ENCODE measurements around the gene DDX28. TPM values are rescaled to one million over a fixed set of nuclear protein-coding genes. Genes with fewer than 3 reads are reported as not detected.
A peak's percentile ranks its signal among the peaks of the same experiment; 100 is the strongest.

The DDX28 gene
- total and polyA plus RNA-seq, 9 of the 15 experiments (the other 6 are each of a cell fraction or from before 2014, with no cell fraction given): 2.8 to 24.5 (median 15.9) TPM

DNA sequence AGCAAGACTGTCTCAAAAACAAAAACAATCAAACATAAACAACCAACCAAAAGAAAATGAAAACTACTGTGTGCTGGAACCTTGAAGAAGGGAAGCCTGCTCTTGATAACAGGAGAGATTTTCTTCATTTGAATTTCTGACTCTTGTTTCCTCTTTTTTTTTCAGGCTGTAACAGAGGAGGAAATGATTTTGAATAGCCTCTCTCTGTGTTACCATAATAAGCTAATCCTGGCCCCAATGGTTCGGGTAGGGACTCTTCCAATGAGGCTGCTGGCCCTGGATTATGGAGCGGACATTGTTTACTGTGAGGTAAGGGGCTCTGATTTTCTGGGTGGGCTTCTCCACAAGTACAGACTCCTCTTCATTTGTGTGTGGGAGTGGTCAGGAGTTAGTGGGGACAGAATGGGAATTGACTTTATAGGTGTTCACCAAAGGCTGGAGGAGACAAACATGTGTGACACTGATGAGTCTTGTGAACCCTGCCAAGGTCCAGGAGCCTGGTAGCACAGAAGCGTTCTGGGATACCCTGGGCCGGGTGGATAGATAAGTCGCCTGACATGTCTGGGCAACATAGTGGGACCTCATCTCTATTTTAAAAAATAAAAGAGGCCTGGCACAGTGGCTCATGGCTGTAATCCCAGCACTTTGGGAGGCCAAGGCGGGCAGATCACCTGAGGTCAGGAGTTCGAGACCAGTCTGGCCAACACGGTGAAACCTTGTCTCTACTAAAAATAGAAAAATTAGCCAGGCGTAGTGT, 15.0 kb upstream of the DDX28 start:
- no peak overlapping the region for H3K4me3 ChIP-seq
- no peaks in the 10 kb centered on the region for H4K20me1 ChIP-seq (replicated peaks; ENCODE audit: control insufficient read depth, insufficient read depth, low read length)
- intact Hi-C loops (cut with micrococcal nuclease) (no loop called here), in situ Hi-C loops (cut with MboI) (no loop called here)
- H3K9ac ChIP-seq (ENCODE audit: insufficient read depth in 1 of 2, low read depth in 2 of 2, low read length in 2 of 2): no peak overlapping the region
- H3K4me1 ChIP-seq (replicated peaks in 1 of 2; ENCODE audit: control insufficient read depth in 2 of 2, insufficient read depth in 2 of 2, low read length in 2 of 2): peaks cover 5 to 9% of the 10 kb centered on the region in 2 experiments; a peak in 2 of 5 replicates
- H3K36me3 ChIP-seq (ENCODE audit: control insufficient read depth, insufficient read depth, low read length): peaks cover 33% of the 10 kb centered on the region
- H3K9me3 ChIP-seq (replicated peaks; ENCODE audit: control insufficient read depth, insufficient read depth, low read depth, low read length): no peaks in the 10 kb centered on the region
- H2AFZ ChIP-seq (ENCODE audit: low read depth, low read length): no peak overlapping the region
- CTCF ChIA-PET (ENCODE audit: low intra/inter-chr PET ratio): no interaction called here
- POLR2A ChIA-PET: interaction anchor here (0.9 kb wide), 1 partner anchor 12 kb away, joined by 5 read pairs; no protein-coding TSS in a partner anchor
- H3K4me2 ChIP-seq (ENCODE audit: insufficient read depth, low read length): no peak overlapping the region
- 0 out of 3 replicates have a peak overlapping the region, but pooled peaks have one; percentile 13 for H3K27ac ChIP-seq (ENCODE audit: extremely low read depth, low read depth, low read length)
- WGBS (ENCODE audit: insufficient coverage, low coverage, missing lambda C conversion rate): 88% methylated on average over 9 of the region's 9 CpGs
- H3K27me3 ChIP-seq (ENCODE audit: control insufficient read depth in 2 of 2, insufficient read depth in 2 of 2, low read length in 2 of 2): no peaks in the 10 kb centered on the region
- FAIRE-seq: no peak
- DNase-seq (ENCODE audit: extremely low read depth in 1 of 4, low spot score in 3 of 4): no peak
- ATAC-seq: no peak
- no peaks in the 10 kb centered on the region for H3K79me2 ChIP-seq (ENCODE audit: control insufficient read depth, insufficient read depth, low read length)
- BruUV-seq (replicated peaks): no TSS peak
- no peaks in the 10 kb centered on the region for H3K9me1 ChIP-seq (ENCODE audit: control insufficient read depth, insufficient read depth, low read length)
- no peak for TF ChIP-seq RNF2 (IDR thresholded peaks at IDR 0.05)
- no peak for TF ChIP-seq ZNF12 (CRISPR knock-in tag; IDR thresholded peaks at IDR 0.05)
- TF ChIP-seq NCOA1 (IDR thresholded peaks at IDR 0.05; ENCODE audit: low read depth): no peak
- TF ChIP-seq TOE1 (IDR thresholded peaks at IDR 0.05; ENCODE audit: borderline replicate concordance): no peak
- no peak for TF ChIP-seq TOE1 (CRISPR knock-in tag; IDR thresholded peaks at IDR 0.05; ENCODE audit: borderline replicate concordance, low read depth)
- TF ChIP-seq, protein P1, sequence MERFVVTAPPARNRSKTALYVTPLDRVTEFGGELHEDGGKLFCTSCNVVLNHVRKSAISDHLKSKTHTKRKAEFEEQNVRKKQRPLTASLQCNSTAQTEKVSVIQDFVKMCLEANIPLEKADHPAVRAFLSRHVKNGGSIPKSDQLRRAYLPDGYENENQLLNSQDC (CRISPR knock-in tag; IDR thresholded peaks at IDR 0.05): no peak
- no peak for TF ChIP-seq ZNF589 (CRISPR knock-in tag; IDR thresholded peaks at IDR 0.05; ENCODE audit: low read depth)
- TF ChIP-seq RBM39 (optimal IDR thresholded peaks at IDR 0.05; ENCODE audit: low read depth, low read length): no peak
- TF ChIP-seq, protein P2, sequence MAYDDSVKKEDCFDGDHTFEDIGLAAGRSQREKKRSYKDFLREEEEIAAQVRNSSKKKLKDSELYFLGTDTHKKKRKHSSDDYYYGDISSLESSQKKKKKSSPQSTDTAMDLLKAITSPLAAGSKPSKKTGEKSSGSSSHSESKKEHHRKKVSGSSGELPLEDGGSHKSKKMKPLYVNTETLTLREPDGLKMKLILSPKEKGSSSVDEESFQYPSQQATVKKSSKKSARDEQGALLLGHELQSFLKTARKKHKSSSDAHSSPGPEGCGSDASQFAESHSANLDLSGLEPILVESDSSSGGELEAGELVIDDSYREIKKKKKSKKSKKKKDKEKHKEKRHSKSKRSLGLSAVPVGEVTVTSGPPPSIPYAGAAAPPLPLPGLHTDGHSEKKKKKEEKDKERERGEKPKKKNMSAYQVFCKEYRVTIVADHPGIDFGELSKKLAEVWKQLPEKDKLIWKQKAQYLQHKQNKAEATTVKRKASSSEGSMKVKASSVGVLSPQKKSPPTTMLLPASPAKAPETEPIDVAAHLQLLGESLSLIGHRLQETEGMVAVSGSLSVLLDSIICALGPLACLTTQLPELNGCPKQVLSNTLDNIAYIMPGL (CRISPR knock-in tag; IDR thresholded peaks at IDR 0.05): no peak
- TF ChIP-seq PPARD (CRISPR knock-in tag; IDR thresholded peaks at IDR 0.05): no peak

Data from K562 (cell line).